HG03558 (cell line): Measurements from ENCODE around the gene MACC1.
"Not testable (repeated sequence)": the region's sequence is repeated elsewhere in the genome, so short reads cannot be mapped to it uniquely, and the experiment has no call there.

ENCODE experiments used
- ATAC-seq: cut with Tn5 transposase; IDR thresholded peaks from one replicate; pipeline ENCODE4 v1.9.1; 2021; ENCODE audit warnings: moderate number of reproducible peaks; ENCODE audit not compliant: unreplicated experiment; ENCODE audit errors: extremely low read depth

MACC1 gene

GRCh38 chr7:20141002-20141345, 76.2 kb downstream of the MACC1 start:
- no peak for ATAC-seq

- no peak for ATAC-seq
Measured at GRCh38 chr7:20140291-20141001, 76.7 kb downstream of the MACC1 start.

DNA sequence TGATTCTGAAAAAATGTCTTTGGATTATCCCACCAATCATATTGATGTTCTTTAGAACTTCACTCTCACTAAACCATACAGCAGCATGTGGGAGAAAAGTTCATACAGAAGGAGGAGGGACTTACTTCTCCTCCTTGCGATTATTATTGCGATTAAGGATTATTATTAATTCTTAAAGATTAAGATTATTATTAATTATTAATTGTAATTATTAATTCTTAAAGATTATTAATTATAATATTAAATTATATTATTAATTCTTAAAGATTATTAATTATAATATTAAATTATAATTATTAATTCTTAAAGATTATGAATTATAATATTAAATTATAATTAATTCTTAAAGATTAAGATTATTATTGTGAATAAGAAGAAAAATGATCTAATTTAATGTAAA, 80.5 kb downstream of the MACC1 start:
- ATAC-seq = no peak

DNA sequence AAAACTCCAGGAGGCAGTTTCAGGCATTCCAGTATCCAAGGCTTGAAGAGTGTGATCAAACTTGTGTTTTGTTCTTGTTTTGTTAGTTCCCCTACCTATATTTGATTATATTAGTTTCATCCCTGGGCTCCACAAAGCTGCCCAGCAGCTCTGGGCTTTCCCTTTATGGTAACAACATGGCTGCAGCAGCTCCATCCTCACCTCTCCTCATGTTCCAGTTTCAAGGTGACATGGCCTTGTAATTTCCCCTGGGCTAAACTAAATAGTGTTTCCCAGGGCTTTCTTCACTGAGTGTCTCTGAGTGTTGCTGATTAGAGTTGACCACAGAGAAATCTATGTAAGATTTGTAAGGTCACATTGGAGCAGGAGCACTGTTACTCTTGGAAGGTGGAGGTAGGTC, 83.4 kb downstream of the MACC1 start:
- no peak for ATAC-seq

DNA sequence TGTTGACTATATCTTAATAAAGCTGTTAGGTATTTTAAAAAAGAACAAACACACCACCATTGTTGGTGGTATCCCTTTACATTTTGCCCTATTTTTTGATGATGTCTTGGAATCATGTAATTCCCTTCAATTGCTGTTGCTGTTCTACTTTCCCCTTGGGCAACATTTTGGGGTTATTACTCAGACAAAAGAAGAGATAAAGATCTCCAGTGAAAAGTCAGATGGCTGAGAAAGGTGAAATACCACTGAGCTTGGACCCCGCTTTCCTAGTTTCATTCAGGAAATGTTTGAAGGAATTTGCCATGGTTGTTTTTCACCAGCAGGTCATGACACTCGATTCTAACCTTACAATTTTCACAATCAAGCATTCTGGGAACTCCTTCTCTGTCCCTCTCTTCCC, 84.6 kb downstream of the MACC1 start:
- no peak for ATAC-seq

- ATAC-seq = no peak
Measured at GRCh38 chr7:20131776-20132175, 85.4 kb downstream of the MACC1 start.

DNA sequence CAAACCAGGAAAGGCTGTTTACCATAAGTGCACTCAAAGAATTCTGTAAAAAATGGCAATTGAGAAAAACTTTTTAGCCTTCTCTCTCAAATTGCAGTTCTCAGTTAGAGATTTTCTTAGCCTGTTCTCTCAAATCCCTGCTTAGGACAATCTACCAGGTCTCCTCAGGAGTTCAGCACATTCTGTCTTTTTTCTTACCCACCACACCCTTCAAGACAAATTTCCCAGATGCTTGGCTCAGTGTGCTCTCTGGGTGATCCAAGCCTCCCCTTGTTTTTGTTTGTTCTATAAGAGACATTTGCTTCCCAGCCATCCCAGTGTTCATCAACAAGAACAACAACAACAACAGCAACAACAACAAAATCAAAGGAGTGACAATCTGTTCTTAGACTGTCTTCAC, 87.3 kb downstream of the MACC1 start:
- ATAC-seq = no peak

DNA sequence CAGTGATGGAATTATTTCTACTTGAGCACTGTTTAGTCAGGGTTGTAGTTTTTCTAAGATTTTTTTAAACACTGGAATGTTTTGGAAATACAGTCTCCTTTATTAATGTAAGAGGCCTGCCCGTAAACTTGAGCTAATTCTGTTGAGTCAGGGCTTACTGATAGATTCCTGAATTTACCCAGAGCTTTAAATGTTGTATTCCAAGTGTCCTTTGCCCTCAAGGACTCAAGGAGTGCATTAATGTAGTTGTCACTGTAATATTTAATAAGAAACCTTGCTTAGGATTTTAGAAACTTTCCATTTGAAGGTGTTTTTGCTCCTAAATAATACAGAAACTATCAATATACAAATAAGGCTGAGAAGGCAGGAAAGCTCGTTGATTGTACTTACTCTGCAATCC, 89.2 kb downstream of the MACC1 start:
- no peak for ATAC-seq

DNA sequence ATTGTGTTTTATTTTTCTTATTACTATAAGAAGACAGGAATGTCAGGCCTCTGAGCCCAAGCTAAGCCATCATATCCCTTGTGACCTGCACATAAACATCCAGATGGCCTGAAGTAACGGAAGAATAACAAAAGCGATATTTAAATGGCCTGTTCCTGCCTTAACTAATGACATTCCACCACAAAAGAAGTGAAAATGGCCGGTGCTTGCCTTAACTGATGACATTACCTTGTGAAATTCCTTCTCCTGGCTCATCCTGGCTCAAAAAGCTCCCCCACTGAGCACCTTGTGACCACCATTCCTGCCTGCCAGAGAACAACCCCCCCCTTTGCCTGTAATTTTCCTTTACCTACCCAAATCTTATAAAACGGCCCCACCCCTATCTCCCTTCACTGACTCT, 91.1 kb downstream of the MACC1 start:
- ATAC-seq = not testable (repeated sequence)

DNA sequence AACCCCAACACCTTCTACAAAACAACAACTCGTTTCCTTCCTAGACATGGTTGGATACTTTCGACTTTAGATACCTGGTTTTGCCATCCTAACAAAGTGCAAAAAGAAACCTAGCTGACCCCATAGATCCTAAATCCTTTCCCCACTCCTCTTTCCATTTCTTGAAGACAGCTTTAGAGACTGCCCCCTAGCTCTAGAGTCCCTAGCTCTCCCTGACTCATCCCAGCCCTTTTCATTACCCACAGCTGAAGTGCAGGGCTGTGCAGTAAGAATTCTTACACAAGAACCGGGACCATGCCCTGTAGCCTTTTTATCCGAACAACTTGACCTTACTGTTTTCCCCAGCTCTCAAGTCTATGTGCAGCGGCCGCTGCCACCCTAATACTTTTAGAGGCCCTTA, 93.1 kb downstream of the MACC1 start:
- ATAC-seq = not testable (repeated sequence)

- not testable (repeated sequence) for ATAC-seq
Measured at GRCh38 chr7:20122653-20123316, 94.4 kb downstream of the MACC1 start.

GRCh38 chr7:20122073-20122472, 95.1 kb downstream of the MACC1 start:
- ATAC-seq = no peak

- no peak for ATAC-seq
Measured at GRCh38 chr7:20121404-20121803, 95.8 kb downstream of the MACC1 start.

DNA sequence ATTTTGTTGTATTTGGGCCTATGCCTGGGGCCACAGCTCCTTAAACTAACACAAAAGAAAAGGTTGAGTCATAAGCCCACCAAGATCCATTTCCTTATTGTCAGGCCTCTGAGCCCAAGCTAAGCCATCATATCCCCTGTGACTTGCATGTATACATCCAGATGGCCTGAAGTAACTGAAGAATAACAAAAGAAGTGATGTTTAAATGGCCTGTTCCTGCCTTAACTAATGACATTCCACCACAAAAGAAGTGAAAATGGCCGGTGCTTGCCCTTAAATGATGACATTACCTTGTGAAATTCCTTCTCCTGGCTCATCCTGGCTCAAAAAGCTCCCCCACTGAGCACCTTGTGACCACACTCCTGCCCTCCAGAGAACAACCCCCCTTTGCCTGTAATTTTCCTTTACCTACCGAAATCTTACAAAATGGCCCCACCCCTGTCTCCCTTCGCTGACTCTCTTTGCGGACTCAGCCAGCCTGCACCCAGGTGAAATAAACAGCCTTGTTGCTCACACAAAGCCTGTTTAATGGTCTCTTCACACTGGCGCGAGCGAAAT, 96.5 kb downstream of the MACC1 start:
- not testable (repeated sequence) for ATAC-seq

- ATAC-seq = no peak
Measured at GRCh38 chr7:20116869-20117268, 100.3 kb downstream of the MACC1 start.

DNA sequence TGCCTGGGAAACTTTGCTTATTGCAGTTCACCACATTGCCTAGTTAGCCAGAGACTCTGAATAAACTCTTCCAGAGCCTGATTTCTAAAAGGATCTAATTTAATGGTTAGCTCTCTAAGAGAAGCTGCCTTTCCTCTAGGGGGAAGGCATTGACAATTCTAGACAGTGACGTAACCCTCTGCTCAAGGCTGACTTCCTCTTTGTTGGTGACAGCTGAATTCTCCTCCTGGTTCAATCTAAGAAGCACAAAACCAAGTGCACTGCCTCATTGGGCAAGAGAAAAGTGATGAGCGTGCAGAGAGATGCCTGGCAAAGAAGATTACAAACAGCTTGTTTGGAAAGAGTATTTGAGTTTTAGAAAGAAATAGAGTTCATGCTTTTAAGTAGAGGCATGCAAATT, 102.7 kb downstream of the MACC1 start:
- ATAC-seq = peak; percentile 89

DNA sequence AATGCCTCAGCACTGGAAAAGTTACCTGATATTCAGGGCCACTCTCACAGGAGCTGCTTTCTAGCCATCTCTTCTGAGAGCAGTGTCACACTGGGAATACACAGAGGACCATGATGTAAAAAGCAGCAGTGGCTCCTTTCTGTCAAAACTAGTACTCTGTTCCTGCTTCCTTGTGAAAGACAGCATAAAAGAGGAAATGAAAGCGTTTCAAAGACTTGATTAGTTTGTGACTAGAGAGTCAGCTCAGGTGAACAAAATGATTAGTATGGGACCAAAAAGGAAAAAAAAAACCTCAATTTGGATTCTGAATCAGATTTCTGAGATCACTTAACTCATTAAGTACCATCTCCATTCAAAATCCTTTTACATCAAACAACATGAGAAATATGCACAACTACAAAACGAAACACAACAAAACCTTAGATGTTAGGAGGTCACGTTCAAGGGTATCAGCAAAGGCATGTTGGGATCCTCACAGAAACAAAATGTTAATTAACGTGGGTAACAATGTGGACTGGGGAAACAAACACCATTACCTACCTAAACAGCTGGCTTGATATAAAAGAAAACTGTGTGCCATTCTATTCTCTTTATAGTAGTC, 103.7 kb downstream of the MACC1 start:
- peak; percentile 77 for ATAC-seq

- no peak for ATAC-seq
Measured at GRCh38 chr7:20112696-20113095, 104.5 kb downstream of the MACC1 start.

DNA sequence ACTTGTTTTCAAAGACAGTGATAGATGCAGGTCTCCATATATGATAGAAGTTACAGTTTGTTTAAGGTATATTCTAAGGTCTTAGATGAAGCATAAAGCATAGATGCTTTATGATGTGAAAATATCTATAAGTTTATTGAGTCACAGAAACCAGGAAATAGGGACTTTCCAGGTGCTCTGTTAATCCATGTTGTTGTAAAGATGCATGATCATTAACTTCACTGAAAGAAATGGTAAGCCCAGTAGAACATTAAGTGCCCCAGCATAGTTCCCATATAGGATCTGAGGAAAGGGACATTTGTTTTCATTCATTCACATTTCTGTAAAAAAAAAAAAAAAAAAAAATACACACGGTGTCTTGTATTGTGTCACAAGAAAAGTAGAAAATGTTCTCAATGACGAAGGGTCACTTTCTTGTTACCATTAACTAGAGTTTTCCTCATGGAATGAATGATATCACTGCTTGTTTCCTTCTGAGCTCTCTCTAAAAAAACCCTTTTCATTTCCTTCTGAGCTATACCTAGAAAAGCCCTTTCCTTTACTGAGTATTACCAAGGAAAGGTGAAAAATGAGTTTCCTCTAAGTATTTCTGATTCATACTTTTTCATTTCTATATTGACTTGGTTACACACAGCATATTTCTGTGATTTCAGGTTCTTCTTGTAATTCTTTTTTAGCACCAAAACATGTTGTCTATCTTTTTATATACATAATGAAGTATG, 105.2 kb downstream of the MACC1 start:
- ATAC-seq = no peak

GRCh38 chr7:20107582-20107981, 109.6 kb downstream of the MACC1 start:
- ATAC-seq = no peak

DNA sequence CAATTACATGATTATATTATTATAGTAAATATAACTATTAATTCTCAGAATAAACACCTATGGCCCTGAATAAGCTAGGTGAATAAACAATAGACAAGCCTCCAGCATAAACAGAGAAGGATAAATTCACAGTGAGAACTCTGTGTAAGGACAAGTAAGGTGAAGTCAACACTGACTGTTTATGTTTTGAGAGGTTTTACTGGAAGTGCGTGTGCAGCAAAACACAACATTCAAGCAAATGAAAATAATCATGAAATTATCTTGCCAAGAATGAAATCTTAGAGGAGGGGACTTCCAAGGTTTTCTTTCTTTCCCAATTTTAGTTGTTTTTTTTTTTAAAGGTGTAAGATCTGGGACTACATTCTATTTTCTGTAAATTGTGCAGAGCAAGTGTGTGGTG, 112.5 kb downstream of the MACC1 start:
- ATAC-seq = no peak
